ENCODE results near the gene ZNF496. TPM values are rescaled to one million over a fixed set of nuclear protein-coding genes. Genes with fewer than 3 reads are reported as not detected.

ZNF496 gene
- total and polyA plus RNA-seq, 2 of the 13 experiments (the other 11 are each of a cell fraction or from before 2014, with no cell fraction given) = 14.8 to 18.6 TPM

- TF ChIP-seq MXD1 (CRISPR knock-in tag; IDR thresholded peaks at IDR 0.05) = peak; percentile 32; the same call in 1 of the 2 replicates
- TF ChIP-seq SP2 (CRISPR knock-in tag; IDR thresholded peaks at IDR 0.05) = no peak
- TF ChIP-seq CENPT (CRISPR knock-in tag; IDR thresholded peaks at IDR 0.05; ENCODE audit: low read depth) = 0 out of 2 replicates have a peak, but pooled peaks have one; percentile 37
- TF ChIP-seq CEBPB (IDR thresholded peaks at IDR 0.05; ENCODE audit: borderline replicate concordance, low read depth, low read length) = no peak
- no peak for TF ChIP-seq KLF15 (CRISPR knock-in tag; IDR thresholded peaks at IDR 0.05; ENCODE audit: borderline replicate concordance)
- TF ChIP-seq RORA (CRISPR knock-in tag; IDR thresholded peaks at IDR 0.05) = no peak
- no peak for TF ChIP-seq RAD51 (IDR thresholded peaks at IDR 0.05; ENCODE audit: borderline replicate concordance)
- TF ChIP-seq KAT2B (IDR thresholded peaks at IDR 0.05; ENCODE audit: borderline replicate concordance, low read depth, low read length) = no peak
- TF ChIP-seq CSRNP2 (CRISPR knock-in tag; conservative IDR thresholded peaks at IDR 0.05; ENCODE audit: low read depth) = no peak
- no peak for TF ChIP-seq HDAC6 (IDR thresholded peaks at IDR 0.05; ENCODE audit: low read depth, low read length)
- TF ChIP-seq ADNP (CRISPR knock-in tag; IDR thresholded peaks at IDR 0.05) = no peak
- no peak for TF ChIP-seq NCOA2 (CRISPR knock-in tag; IDR thresholded peaks at IDR 0.05)
- TF ChIP-seq ETV5 (CRISPR knock-in tag; IDR thresholded peaks at IDR 0.05; ENCODE audit: borderline replicate concordance) = peak; percentile 71
- no peak for TF ChIP-seq ZFP90 (CRISPR knock-in tag; IDR thresholded peaks at IDR 0.05; ENCODE audit: borderline replicate concordance)
- no peak for TF ChIP-seq NFKBIZ (CRISPR knock-in tag; IDR thresholded peaks at IDR 0.05)
- no peak for TF ChIP-seq ZBTB8A (CRISPR knock-in tag; IDR thresholded peaks at IDR 0.05; ENCODE audit: borderline replicate concordance, low read depth)
- TF ChIP-seq MAF1 (CRISPR knock-in tag; IDR thresholded peaks at IDR 0.05; ENCODE audit: borderline replicate concordance) = no peak
- TF ChIP-seq GATAD2A (CRISPR knock-in tag; IDR thresholded peaks at IDR 0.05) = no peak
- 0 out of 2 replicates have a peak, but pooled peaks have one; percentile 52 for TF ChIP-seq ZNF605 (CRISPR knock-in tag; IDR thresholded peaks at IDR 0.05)
- no peak for TF ChIP-seq THRA (CRISPR knock-in tag; IDR thresholded peaks at IDR 0.05; ENCODE audit: borderline replicate concordance)
- peak; percentile 86 for TF ChIP-seq ZNF547 (CRISPR knock-in tag; IDR thresholded peaks at IDR 0.05)
- TF ChIP-seq ZKSCAN5 (CRISPR knock-in tag; IDR thresholded peaks at IDR 0.05) = no peak
- TF ChIP-seq PAF1 (CRISPR knock-in tag; IDR thresholded peaks at IDR 0.05) = no peak
- no peak for TF ChIP-seq PPARG (CRISPR knock-in tag; conservative IDR thresholded peaks at IDR 0.05)
- no peak for TF ChIP-seq MIER2 (CRISPR knock-in tag; IDR thresholded peaks at IDR 0.05)
These were observed 552 bp upstream of the ZNF496 start (continued) for GRCh38 chr1:247332215-247332622.
